HG02884 (cell line): ENCODE data around the gene SPCS3.
"Not testable (repeated sequence)": the region's sequence is repeated elsewhere in the genome, so short reads cannot be mapped to it uniquely, and the experiment has no call there.

Experiments used
- ATAC-seq: cut with Tn5 transposase; IDR thresholded peaks from one replicate; pipeline ENCODE4 v1.9.1; 2021; ENCODE audit warnings: mild to moderate bottlenecking, moderate library complexity; ENCODE audit not compliant: unreplicated experiment

SPCS3 gene

DNA sequence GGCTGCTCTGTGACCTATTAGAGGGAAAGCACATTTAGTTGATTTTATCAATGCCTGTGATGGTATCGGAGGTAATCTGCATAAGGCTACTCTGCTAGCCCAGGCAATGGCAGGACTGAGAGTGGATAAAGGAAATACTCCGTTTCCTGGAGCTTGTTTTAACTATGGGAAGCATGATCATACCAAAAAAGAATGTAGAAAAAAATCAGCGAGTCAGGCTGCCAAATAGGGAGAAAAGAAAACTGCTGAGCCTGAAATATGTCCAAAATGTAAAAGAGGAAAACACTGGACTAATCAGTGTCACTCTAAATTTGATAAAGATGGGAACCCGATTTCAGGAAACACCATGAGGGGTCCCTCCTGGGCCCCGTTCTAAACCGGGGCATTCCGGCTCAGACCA lies 25.6 kb downstream of the SPCS3 start:
- ATAC-seq, result not testable (repeated sequence)

DNA sequence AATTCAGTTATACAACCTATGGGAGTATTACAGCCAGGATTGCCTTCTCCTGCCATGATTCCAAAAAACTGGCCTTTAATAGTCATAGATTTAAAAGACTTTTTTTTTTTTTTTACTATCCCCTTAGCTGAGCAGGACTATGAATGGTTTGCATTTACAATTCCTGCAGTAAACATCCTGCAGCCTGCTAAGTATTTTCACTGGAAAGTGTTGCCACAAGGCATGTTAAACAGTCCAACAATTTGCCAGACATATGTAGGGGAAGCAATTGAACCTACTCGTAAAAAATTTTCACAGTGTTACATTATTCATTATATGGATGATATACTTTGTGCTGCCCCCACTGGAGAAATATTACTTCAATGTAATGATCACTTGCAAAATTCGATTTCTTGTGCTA lies 27.1 kb downstream of the SPCS3 start:
- not testable (repeated sequence) for ATAC-seq

DNA sequence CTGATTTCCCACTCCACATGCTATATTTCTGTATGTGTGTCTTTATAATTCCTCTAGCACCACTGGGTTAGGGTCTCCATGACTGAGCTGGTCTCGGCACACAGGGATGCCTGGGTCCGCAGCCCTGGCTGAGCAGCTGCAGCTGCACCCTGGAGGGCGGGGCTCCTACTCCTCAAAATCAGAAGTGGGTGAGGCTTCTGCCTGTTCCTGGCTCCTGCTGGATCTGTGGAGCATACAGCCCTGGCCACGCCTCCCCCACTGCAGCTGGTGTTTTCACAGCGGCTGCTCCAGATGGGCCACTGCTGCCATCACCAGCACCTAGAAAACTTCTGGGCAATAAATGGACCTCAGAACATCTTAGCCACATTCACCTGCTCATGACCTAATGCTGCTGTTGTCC lies 30.9 kb downstream of the SPCS3 start:
- no peak for ATAC-seq

DNA sequence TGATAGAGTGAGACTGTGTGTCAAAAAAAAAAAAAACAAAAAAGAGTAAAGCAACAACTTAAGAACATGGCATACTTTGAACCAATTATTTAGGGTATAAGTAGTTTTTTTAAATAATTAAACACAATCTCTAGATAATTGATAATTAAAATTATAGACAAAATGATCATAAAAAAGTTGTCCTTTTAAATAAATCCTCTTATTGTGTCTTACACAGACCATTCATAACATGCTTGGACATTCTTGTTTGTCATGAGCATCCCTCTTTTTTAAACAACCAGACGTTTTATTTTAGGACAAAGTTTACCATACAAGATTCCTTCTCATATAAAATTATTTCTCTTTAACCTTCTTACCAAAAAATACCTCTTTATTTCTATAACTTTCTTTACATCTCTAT lies 35.1 kb downstream of the SPCS3 start:
- no peak for ATAC-seq

DNA sequence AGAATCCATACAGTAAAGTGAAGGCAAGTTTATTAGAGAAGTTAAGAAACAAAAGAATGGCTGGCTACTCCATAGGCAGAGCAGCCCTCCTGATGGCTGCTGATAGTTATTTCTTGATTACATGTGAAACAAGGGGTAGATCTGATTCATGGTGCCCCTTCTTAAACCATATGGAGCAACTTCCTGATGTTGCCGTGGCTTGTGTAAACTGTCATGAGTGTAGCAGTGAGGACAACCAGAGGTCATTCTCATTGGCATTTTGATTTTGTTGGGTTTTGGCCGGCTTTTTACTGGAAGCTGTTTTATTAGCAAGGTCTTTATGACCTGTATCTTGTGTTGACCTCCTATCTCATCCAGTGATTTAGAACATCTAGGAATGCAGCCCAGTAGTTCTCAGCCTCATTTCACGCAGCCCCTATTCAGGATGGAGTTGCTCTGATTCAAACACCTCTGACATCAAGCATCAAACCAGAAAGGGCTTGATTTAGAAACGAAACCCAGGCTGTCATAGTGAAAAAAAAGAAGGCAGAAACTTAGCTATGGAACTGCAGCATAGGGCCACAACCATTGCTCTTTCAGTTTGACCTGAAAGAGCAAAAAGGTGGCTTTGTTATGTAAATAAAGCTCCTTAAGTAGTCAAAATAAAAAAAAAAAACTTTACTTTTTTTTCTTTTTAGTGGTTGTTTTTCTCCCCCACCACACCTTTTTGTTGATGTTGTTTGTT lies 37.8 kb downstream of the SPCS3 start:
- ATAC-seq, result peak; percentile 100

DNA sequence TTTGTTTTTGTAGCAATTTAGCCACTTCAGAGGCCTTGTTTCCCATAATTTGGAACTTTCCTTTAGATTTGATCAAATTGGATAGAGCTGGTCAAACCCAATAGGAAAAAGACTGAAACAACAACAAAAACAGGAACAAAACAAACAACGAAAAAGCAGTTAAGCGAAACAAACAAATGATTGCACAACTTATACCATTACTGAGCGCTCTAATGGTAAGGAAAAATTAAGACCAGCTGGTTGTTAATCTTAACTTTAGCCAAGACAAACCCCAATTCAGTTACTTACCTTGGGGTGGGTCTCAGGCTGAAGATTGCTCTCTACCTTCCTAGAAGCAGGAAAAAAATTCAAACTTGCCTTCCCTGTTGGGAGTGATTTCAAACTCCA lies 38.3 kb downstream of the SPCS3 start:
- no peak for ATAC-seq

DNA sequence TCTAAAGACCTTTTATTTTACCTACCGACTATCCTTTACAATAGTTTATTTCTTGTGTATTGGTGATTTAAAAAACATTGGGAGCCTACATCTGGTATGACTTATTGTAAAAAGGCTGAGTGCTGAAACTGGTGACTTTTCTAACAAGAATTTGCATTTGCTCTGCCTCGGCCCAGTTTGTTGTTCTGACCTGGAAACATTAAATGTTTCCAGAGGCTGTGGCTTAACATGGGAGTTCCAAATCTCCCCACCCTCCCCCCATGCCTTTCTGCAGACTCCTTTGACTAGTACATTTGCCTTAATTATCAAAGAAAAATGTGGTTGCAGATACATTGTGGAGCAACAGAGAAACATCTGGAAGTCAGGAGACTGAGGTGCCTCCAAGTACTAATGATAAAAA lies 39.8 kb downstream of the SPCS3 start:
- ATAC-seq, result no peak

DNA sequence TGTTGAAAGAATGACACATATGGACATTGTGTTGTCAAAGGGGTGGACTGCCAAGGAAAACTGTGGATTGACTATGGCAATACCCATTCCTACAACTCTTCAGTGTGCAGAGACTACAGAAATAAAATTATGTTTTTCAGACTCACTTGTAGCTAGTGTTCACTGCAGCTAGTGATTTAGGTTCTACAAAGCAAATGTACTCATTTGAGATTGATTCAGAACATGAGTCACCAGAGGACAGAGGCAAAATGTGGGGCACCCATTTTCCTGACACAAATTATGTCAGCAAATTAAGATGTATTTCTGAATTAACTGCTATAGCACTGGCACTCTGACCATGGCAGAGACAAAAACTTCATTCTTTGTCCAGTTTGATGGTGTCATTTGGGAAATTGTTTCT lies 40.7 kb downstream of the SPCS3 start:
- no peak for ATAC-seq

DNA sequence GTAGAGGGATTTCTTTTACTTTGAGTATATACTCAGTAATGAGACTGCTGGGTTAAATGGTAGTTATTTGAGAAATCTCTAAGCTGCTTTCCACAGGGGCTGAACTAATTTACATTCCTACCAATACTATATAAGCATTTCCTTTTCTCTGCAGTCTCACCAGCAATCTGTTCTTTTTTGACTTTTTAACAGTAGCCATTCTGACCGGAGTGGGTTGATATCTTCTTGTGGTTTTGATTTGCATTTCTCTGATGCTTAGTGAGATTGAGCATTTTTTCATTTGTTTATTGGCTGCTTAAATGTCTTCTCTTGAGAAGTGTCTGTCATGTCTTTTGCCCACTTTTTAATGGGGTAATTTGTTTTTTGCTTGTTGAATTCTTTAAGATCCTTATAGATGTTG lies 43.3 kb downstream of the SPCS3 start:
- peak; percentile 77 for ATAC-seq

DNA sequence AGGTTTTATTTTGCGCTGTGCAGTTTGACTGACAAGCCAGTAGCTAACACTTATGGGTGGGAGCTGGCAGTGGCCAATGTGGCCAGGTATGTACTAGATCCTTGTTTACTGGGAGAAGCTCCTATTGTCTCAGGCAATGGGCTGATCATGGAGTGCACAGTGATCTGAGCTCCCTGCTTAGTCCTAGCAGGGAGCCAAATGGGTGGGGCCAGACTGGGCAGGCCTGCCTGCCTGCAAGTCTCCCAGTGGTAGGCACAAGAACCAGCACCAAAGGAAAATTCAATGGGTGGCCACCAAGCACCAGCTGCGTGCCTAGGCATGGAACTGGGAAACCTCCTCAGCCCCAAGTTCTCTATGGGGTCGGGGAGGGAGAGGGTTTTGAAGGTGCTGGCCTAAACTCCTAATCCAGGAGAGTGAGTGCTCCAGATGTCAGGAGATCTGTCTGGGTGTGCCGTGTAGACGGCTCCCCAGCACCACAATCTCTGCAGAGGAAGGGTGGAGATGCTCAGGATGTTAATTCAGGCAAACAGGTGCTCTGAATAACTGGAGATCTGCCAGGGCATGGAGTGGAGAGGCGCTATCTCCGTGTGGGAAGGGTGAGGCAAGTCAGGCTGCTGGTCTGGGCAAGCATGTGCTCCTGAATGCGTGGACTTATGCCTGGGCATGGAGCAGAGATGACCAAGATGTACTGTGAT lies 48.2 kb downstream of the SPCS3 start:
- no peak for ATAC-seq

DNA sequence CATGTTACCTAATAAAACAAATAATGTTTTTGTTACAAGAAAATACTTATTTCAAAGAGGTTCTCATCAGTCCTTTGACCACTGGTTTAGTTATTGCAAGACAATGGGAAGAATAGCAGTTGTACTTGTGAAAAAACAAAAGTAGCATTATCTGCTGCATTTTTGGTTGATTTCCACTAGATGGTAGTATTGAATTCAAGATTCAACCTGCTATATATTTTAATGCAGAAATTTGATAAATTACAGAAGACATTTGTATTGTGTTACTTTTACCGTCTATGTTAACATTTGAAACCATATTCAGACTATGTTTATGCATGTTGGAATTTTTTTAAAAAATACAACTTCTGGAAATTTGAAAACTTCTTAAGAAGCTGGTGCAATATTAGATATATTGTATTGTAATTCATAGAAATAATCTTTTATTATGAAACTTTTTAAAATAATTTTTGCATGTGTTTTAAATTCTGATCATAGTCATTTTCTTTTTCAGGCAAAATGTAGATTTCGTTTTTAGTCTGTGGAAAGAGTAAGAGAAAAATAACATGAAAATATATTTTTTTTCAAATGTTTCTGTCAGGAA lies 56.4 kb downstream of the SPCS3 start:
- no peak for ATAC-seq

DNA sequence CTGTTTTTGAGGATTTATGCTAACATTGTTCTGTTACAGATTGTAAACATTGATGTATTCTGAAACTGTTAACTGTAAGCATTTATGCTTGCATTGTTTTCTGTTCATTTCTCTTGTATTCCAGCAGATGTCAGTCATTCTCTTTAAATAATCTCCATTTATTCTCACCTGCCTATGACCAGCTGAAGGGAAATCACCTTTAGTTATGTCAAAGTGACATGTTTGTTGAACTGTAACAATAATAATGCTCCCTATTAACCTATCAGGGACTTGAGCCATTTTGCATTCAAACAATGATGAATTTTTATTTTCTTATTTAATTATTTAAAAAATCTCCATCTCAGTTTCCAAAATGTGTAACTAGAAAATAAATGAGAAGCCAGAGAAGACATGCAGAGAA lies 58.0 kb downstream of the SPCS3 start:
- peak; percentile 91 for ATAC-seq

DNA sequence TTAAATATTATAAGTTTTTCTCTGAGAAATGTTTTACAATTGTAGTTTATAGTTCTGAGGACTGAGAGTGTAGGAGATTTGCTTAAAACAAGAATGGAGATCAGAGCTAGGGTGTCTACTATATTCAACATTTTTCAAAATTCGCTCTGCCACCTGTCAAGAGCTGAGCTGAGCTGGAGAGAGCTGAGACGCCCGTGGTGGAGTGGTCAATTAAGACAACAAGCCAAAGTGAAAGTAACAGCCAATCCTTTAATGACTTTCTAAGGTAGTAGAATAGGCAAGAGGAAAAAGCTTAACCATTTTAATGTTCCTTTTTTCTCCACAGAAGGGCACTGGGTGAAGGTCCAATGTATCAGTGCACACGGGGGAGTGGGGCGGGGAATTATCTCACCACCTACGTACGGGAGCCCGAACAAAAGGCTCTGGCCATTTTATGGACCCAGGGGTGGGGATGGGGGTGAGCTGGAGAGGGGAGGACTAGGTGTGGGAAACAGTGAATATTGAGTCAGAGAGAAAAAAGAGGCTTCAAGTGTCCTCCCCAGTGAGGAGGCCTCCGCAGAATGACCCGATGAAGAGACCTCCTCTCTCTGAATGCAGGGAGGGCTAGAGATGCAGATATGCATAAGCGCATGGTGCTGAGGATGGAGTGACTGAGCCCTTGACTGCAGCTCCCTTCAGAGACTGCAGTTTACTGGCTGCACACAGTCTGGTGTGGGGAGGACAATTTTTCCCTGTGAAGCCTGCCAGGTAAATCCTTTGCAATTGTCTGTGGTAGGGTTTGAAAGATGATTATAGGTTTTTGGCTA lies 60.8 kb downstream of the SPCS3 start:
- no peak for ATAC-seq
